ENCODE results near the gene CCND1.

The CCND1 gene

GRCh38 chr11:69702769-69703452 is 62.0 kb downstream of the CCND1 start:
- TF ChIP-seq GATA2 (IDR thresholded peaks at IDR 0.05; ENCODE audit: low read depth, low read length): no peak
- TF ChIP-seq GATA3 (IDR thresholded peaks at IDR 0.05; ENCODE audit: low read depth, low read length): no peak

GRCh38 chr11:69703453-69703767 is 62.5 kb downstream of the CCND1 start:
- TF ChIP-seq GATA3 (IDR thresholded peaks at IDR 0.05; ENCODE audit: low read depth, low read length) (no peak), GATA2 (IDR thresholded peaks at IDR 0.05; ENCODE audit: low read depth, low read length) (no peak)

Data from SH-SY5Y (cell line).